Gastrocnemius medialis (tissue), 4 donors: ENCODE measurements around the gene ZNF483.

ENCODE experiments used
- POLR2A ChIP-seq, 2 donors: fragments of 450-650 bp; IDR thresholded peaks; one replicate each; pipeline ENCODE4 v1.6.1; 2017; ENCODE audit warnings: antibody characterized with exemption in 2 of 2, mild to moderate bottlenecking in 2 of 2, moderate library complexity in 2 of 2
- TF ChIP-seq, protein P1 (sequence below), 5 experiments: fragments of 450-650 bp in 3 of 5; fragments of 200-600 bp in 2 of 5; sonication (generic) in 2 of 5; IDR thresholded peaks in 4 of 5; conservative IDR thresholded peaks in 1 of 5; 1 replicate in 4 of 5; 2 replicates in 1 of 5; pipeline ENCODE4 v1.5.1; 2016 to 2019; ENCODE audit warnings: antibody characterized with exemption in 5 of 5, mild to moderate bottlenecking in 3 of 5, moderate library complexity in 3 of 5

- TF ChIP-seq, protein P1, sequence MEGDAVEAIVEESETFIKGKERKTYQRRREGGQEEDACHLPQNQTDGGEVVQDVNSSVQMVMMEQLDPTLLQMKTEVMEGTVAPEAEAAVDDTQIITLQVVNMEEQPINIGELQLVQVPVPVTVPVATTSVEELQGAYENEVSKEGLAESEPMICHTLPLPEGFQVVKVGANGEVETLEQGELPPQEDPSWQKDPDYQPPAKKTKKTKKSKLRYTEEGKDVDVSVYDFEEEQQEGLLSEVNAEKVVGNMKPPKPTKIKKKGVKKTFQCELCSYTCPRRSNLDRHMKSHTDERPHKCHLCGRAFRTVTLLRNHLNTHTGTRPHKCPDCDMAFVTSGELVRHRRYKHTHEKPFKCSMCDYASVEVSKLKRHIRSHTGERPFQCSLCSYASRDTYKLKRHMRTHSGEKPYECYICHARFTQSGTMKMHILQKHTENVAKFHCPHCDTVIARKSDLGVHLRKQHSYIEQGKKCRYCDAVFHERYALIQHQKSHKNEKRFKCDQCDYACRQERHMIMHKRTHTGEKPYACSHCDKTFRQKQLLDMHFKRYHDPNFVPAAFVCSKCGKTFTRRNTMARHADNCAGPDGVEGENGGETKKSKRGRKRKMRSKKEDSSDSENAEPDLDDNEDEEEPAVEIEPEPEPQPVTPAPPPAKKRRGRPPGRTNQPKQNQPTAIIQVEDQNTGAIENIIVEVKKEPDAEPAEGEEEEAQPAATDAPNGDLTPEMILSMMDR (IDR thresholded peaks at IDR 0.05 in 4 of 5, conservative IDR thresholded peaks at IDR 0.05 in 1 of 5): no peak
- no peak for TF ChIP-seq POLR2A (IDR thresholded peaks at IDR 0.05)
Measured at GRCh38 chr9:111599955-111600343, 75.0 kb downstream of the ZNF483 start.
